ENCODE measurements around the gene MYZAP. TPM values are rescaled to one million over a fixed set of nuclear protein-coding genes. Genes with fewer than 3 reads are reported as not detected.

MYZAP gene
- total and polyA plus RNA-seq, 2 of the 8 experiments (the other 6 are each of a cell fraction or from before 2014, with no cell fraction given): 0.41 to 0.65 TPM

DNA sequence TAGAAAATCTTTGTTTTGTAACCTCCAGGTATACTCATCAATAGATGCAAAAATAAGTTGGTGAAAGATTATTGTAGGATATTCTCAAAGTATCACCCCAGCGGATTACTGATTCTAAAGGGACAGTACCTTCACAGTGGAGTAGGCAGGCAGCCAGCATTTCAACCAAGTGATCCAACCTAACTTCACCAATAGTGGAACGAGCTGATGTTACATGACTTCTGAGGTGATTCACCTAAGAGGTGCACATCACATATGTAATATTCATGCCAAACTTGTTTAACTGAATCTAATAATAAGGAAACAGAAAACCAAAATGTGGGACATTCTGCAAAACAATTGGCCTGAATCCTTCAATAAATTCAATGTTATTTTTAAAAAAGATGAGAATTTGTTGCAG lies 14.3 kb downstream of the MYZAP start:
- WGBS, 2 experiments (ENCODE audit: extremely low coverage in 1 of 2, insufficient coverage in 1 of 2, insufficient read length in 1 of 2, insufficient replicate concordance in 2 of 2, low coverage in 1 of 2, low lambda C conversion rate in 2 of 2, missing lambda C conversion rate in 1 of 2): 80% methylated on average over 2 of the region's 2 CpGs; no CpG with 5 or more reads in 1 of the 2 experiments
- Histone ChIP-seq H2BK120ac (replicated peaks; ENCODE audit: low read depth, low read length) (no peak overlapping the region), H3K9ac (replicated peaks in 1 of 4; ENCODE audit: extremely low read depth in 1 of 4, low read depth in 3 of 4, low read length in 3 of 4) (no peak overlapping the region), H2BK5ac (ENCODE audit: low read depth, low read length) (no peak overlapping the region), H4K8ac (ENCODE audit: extremely low read depth, insufficient read depth, low read length) (no peak overlapping the region; the same call in 1 of the 2 replicates), H3K23ac (ENCODE audit: insufficient read length) (no peak overlapping the region), H3K23me2 (ENCODE audit: low read depth, low read length) (no peaks in the 10 kb centered on the region), H3K79me1 (ENCODE audit: low read depth, low read length) (no peaks in the 10 kb centered on the region), H4K20me1 (replicated peaks in 1 of 2; ENCODE audit: control insufficient read depth in 1 of 2, insufficient read depth in 2 of 2, low read length in 2 of 2) (no peaks in the 10 kb centered on the region), H2BK15ac (ENCODE audit: low read length) (no peak overlapping the region), H3K56ac (replicated peaks; ENCODE audit: insufficient read length, low read depth, low read length) (no peak overlapping the region), H3K27ac (ENCODE audit: low read depth, low read length) (no peak overlapping the region), H3K4me3 (ENCODE audit: extremely low read depth in 1 of 4, insufficient read depth in 2 of 4, low read depth in 3 of 4, low read length in 4 of 4) (no peak overlapping the region), H3K4me2 (ENCODE audit: insufficient read depth in 1 of 2, low read depth in 2 of 2, low read length in 2 of 2) (no peak overlapping the region), H3K4me1 (replicated peaks in 1 of 4; ENCODE audit: control insufficient read depth in 3 of 4, insufficient read depth in 4 of 4, low read length in 3 of 4) (no peaks in the 10 kb centered on the region; a peak in 1 of 7 replicates), H3K27me3 (replicated peaks in 1 of 4; ENCODE audit: control insufficient read depth in 3 of 4, extremely low read depth in 1 of 4, insufficient read depth in 3 of 4, low read length in 3 of 4) (no peaks in the 10 kb centered on the region), H3K36me3 (ENCODE audit: control insufficient read depth in 2 of 4, insufficient read depth in 4 of 4, low read length in 3 of 4) (no peaks in the 10 kb centered on the region), H3K18ac (ENCODE audit: extremely low read depth, low read length) (no peak overlapping the region), H3K4ac (replicated peaks; ENCODE audit: insufficient read length, low read depth, low read length) (no peak overlapping the region), H2BK20ac (ENCODE audit: low read length) (no peak overlapping the region), H3K79me2 (ENCODE audit: control insufficient read depth in 1 of 2, insufficient read depth in 2 of 2, low read length in 2 of 2) (no peaks in the 10 kb centered on the region), H2AK5ac (ENCODE audit: low read depth, low read length) (no peak overlapping the region), H4K91ac (replicated peaks; ENCODE audit: insufficient read length, low read length) (no peak overlapping the region), H3K9me3 (ENCODE audit: insufficient read depth in 2 of 2, low read depth in 1 of 2, low read length in 1 of 2) (no peaks in the 10 kb centered on the region), H4K5ac (ENCODE audit: insufficient read length, low read depth, low read length) (no peak overlapping the region), H2AFZ (ENCODE audit: low read length) (no peak overlapping the region), H2BK12ac (ENCODE audit: low read depth, low read length) (no peak overlapping the region), H3K14ac (ENCODE audit: insufficient read length) (no peak overlapping the region)
- CTCF ChIA-PET (ENCODE audit: partially characterized antibody): interaction anchor here (0.7 to 1.5 kb wide), 6 partner anchors 12 to 102 kb away, joined by 3 to 7 read pairs (median 3); no protein-coding TSS in a partner anchor
- DNase-seq (ENCODE audit: low read depth in 1 of 2, low spot score in 2 of 2): no peak
- FAIRE-seq: no peak
- POLR2A ChIA-PET (ENCODE audit: partially characterized antibody): interaction anchor here (1.3 kb wide), 1 partner anchor 17 kb away, joined by 3 read pairs; no protein-coding TSS in a partner anchor
- TF ChIP-seq POU5F1 (IDR thresholded peaks at IDR 0.05; ENCODE audit: low read depth, low read length) (no peak), ZNF274 (IDR thresholded peaks at IDR 0.05; ENCODE audit: borderline replicate concordance, extremely low read depth, low read length) (no peak), EP300 (IDR thresholded peaks at IDR 0.05; ENCODE audit: borderline replicate concordance in 1 of 2, low read depth in 2 of 2, low read length in 2 of 2) (no peak), BCL11A (IDR thresholded peaks at IDR 0.05; ENCODE audit: low read depth in 2 of 2, low read length in 2 of 2) (no peak)
- TF ChIP-seq, protein P1, sequence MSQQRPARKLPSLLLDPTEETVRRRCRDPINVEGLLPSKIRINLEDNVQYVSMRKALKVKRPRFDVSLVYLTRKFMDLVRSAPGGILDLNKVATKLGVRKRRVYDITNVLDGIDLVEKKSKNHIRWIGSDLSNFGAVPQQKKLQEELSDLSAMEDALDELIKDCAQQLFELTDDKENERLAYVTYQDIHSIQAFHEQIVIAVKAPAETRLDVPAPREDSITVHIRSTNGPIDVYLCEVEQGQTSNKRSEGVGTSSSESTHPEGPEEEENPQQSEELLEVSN (IDR thresholded peaks at IDR 0.05): no peak

All from H1 (cell line).